HepG2 (cell line): ENCODE measurements around the gene UBL3.

ENCODE experiments used
- EP300 ChIP-seq, 3 experiments: sonication (generic) in 1 of 3; formaldehyde crosslinking in 1 of 3; IDR thresholded peaks; 2 replicates each; pipeline versions ENCODE4 v1.5.1 to v1.6.1; 2011 to 2020; ENCODE audit warnings: low read depth in 2 of 3, low read length in 2 of 3, borderline replicate concordance in 1 of 3, improper control_type of control experiment in 1 of 3, mild to moderate bottlenecking in 1 of 3, missing genetic modification reagents in 1 of 3, moderate library complexity in 1 of 3
- KDM1A ChIP-seq: IDR thresholded peaks from 2 replicates; pipeline ENCODE4 v1.6.1; 2016; ENCODE audit warnings: missing compliant biosample characterization
- SIN3A ChIP-seq: IDR thresholded peaks from 2 replicates; pipeline ENCODE4 v1.6.1; 2011; ENCODE audit warnings: low read depth, mild to moderate bottlenecking, control low read depth, low read length, borderline replicate concordance
- ZNF256 ChIP-seq: sonication (generic); formaldehyde crosslinking; conservative IDR thresholded peaks from 2 replicates; pipeline ENCODE4 v1.4.0; 2020; ENCODE audit warnings: missing genetic modification reagents
- TF ChIP-seq, protein P1 (sequence below): IDR thresholded peaks from 2 replicates; pipeline ENCODE4 v1.6.1; 2012; ENCODE audit warnings: inconsistent platforms
- TF ChIP-seq, protein P2 (sequence below): sonication (generic); formaldehyde crosslinking; IDR thresholded peaks from 2 replicates; pipeline ENCODE4 v1.5.0; 2020; ENCODE audit warnings: mild to moderate bottlenecking, missing genetic modification reagents, moderate library complexity
- TF ChIP-seq, protein P3 (sequence below): sonication (generic); formaldehyde crosslinking; IDR thresholded peaks from 2 replicates; pipeline ENCODE4 v1.4.0; 2020; ENCODE audit warnings: missing genetic modification reagents

DNA sequence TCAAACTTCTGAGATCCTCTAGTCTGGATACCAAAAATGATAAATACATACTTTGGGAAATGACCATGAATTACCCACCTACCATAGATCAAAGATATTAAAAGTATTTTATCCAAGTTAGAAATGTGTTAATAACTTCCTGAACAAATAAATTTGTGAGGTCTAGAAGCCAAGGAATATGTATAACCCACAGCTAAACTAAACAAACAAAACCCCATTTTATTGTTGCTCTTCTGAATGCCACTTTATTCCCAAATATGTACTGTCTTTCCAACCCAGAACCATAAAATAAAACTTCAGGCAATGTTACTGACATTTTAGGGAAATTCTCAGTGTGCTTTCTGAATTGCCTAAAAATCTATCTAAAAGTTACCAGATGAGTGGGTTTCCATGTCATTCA lies 35.1 kb downstream of the UBL3 start:
- TF ChIP-seq KDM1A (CRISPR knock-in tag) (no peak), EP300 (IDR thresholded peaks at IDR 0.05; ENCODE audit: low read depth in 2 of 2, low read length in 2 of 2) (no peak), EP300 (CRISPR knock-in tag; IDR thresholded peaks at IDR 0.05; ENCODE audit: borderline replicate concordance) (no peak), SIN3A (no peak), ZNF256 (no peak)
- TF ChIP-seq, protein P1, sequence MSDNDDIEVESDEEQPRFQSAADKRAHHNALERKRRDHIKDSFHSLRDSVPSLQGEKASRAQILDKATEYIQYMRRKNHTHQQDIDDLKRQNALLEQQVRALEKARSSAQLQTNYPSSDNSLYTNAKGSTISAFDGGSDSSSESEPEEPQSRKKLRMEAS = no peak
- TF ChIP-seq, protein P2, sequence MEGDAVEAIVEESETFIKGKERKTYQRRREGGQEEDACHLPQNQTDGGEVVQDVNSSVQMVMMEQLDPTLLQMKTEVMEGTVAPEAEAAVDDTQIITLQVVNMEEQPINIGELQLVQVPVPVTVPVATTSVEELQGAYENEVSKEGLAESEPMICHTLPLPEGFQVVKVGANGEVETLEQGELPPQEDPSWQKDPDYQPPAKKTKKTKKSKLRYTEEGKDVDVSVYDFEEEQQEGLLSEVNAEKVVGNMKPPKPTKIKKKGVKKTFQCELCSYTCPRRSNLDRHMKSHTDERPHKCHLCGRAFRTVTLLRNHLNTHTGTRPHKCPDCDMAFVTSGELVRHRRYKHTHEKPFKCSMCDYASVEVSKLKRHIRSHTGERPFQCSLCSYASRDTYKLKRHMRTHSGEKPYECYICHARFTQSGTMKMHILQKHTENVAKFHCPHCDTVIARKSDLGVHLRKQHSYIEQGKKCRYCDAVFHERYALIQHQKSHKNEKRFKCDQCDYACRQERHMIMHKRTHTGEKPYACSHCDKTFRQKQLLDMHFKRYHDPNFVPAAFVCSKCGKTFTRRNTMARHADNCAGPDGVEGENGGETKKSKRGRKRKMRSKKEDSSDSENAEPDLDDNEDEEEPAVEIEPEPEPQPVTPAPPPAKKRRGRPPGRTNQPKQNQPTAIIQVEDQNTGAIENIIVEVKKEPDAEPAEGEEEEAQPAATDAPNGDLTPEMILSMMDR (CRISPR knock-in tag) = no peak
- TF ChIP-seq, protein P3, sequence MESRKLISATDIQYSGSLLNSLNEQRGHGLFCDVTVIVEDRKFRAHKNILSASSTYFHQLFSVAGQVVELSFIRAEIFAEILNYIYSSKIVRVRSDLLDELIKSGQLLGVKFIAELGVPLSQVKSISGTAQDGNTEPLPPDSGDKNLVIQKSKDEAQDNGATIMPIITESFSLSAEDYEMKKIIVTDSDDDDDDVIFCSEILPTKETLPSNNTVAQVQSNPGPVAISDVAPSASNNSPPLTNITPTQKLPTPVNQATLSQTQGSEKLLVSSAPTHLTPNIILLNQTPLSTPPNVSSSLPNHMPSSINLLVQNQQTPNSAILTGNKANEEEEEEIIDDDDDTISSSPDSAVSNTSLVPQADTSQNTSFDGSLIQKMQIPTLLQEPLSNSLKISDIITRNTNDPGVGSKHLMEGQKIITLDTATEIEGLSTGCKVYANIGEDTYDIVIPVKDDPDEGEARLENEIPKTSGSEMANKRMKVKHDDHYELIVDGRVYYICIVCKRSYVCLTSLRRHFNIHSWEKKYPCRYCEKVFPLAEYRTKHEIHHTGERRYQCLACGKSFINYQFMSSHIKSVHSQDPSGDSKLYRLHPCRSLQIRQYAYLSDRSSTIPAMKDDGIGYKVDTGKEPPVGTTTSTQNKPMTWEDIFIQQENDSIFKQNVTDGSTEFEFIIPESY (CRISPR knock-in tag) = no peak
